Measurements from ENCODE around the gene PKP3.

The PKP3 gene

DNA sequence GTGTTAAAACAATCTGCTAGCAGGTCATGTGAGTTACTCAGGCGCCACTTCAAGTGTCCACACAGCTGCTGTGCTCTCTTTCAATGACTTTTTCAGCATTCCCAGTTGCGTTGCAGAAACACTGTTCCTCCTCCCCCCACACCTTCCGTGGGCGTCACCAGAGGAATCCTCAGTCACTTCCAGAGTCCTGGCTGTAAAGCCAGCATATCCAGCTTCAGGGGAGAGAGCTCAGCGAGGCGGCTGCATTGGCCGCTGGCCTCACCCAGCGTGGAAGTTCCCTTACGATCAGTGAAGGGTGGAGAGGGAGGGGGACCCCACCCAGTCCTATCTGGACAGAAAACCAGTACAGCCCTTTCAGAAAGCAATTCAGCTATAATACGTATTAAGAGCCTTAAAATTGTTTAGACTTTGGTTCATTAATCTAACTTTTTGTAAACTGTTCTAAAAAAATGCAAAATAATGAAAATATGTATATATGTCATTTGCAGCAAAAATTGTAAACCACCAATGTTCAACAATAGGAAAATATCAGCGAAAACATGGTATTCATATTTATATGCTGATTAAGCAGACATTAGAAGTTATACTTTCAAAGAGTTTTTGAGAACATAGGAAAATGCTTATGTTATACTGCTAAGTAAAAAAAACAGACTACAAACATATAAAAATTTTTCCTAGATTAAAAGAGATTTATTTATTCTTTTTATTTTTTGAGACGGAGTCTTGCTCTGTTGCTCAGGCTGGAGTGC lies 50.6 kb downstream of the PKP3 start:
- no peak for DNase-seq (ENCODE audit: low read depth in 2 of 2)

DNA sequence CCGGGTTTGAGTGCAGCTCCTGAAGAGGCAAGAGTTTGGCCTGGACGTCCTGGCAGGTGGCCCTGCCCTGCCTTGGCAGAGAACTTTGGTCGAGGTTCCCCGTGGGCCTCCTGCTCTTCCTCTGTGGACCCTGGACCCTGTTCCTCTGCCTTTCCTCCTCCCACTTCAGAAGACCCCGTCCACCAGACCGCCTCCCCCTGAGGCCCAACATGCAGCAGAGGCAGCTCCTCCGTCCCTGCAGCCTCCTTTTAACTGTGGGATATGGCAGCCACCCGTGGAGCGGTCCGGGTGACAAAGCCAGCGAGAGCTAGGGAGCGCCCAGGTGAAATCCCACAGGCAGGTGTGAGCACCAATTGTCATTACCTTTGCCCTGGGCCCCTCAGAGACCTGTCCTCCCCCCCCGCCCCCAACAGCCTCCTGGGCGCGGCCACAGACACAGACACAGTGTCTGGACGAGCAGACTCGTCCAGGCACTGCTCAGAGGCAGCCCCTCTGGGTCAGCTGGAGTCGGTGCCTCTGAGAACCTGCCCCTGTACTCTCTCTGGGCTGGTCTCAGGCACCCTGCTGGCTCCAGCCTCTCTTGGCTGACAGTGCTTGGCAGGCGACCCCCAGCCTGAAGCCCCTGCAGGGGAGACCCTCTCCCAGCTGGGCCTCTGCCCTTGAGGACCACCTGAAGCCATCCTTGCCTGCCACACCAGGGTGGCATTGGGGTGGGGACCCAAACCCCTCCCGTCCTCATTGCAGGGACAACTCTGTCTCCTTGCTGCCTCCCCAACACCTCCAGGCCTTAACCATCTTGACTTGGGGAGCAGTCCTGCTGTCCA lies 52.0 kb downstream of the PKP3 start:
- no peak for DNase-seq (ENCODE audit: low read depth in 2 of 2)

DNA sequence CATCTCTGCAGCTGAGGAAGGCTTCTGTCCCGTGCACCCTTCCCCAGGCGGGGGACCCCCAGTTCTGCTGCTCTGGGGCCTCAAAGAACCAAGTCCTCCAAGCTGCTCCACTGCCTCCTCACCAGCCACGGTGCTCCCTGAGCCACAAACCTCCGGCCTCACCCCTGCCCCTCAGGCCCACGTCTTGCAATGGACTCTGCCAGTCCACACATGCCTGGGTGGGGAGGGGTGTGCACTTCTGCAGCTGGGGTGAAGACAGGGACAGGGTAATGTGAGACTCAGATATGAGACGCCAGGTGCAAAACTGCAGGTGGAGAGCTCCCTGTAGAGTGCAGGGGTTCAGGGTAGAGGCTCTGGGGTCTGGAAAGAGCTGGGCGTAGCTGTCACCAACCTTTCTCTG lies 52.9 kb downstream of the PKP3 start:
- no peak for DNase-seq (ENCODE audit: low read depth in 2 of 2)

DNA sequence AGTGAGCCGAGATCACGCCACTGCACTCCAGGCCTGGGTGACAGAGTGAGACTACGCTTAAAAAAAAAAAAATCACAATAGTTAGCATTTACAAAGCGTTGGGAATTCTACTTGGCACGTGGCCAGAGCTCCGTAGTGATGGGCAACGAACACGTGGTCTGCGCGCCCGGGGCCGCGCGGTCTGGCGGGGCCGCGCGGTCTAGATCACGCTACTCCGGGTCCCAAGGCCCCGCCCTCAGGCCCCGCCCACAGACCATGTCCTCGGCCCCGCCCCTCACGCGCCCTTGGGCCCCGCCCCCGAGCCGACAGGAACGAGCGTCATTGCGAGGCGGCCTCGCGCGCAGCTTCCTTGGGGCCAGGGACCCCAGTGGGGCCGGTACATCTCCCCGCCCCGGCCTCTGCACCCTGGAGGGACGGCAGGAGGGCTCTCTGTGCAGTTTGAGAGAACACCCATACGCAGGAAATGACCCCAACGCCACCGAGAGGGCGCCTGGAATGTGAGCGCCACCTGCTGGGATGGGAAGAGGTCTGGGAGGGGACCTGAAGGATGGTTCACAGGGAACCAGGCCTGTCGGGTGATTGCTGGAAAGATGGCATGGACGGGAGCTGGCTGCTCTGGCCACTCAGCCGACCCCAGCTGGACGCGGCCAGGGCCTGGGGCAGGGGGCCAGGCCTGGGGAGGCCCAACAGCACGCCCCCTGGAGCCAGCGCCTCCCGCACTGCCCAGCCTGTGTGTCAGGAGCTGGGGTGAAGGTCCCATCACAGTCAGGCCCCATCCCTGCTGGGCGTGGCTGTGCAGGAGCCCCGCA lies 54.1 kb downstream of the PKP3 start:
- peak; percentile 92 to 98 for DNase-seq (ENCODE audit: low read depth in 2 of 2)

DNA sequence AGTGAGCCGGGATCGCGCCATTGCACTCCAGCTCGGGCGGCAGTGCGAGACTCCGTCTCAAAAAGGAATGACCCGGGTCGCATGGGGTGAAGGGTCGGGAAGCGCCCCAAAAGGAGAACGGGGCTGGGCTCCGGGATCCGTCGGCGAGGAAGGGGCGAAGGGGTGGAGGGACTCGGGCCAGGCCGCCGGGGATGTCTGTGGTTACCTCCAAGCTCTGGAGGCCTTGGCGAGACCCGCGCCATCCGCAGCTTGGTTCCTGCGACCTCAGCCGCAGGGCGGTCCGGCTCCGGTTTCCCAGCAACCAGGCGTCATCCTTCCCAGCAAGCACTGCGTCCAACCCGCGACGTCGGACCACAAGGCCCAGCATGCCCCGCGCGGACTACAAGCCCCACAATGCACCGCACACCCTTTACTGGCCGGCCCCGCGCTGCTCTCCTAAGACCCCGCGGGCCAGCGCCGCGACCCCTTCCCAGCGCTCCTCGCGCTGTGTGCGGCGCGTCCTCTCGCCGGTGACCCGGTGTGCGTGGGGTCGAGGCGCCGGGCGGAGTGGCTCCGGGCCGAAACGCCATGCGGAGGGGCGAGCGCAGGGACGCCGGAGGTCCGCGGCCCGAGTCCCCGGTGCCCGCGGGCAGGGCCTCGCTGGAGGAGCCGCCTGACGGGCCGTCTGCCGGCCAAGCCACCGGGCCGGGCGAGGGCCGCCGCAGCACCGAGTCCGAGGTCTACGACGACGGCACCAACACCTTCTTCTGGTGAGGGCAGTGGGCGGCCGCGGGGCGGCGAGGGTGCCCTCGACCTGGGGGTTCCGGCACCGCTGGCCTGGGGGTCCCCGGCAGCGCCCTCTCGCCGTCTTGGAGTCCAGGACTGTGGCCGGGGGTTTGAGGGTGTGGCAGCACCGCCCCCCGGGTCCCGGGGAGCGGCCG lies 56.1 kb downstream of the PKP3 start, which contains the start of gene PTDSS2:
Gene PTDSS2 (plus strand): TSS at position 391 of the 920 bp plus-strand sequence. CDS start 177 bp downstream, at position 568.
- DNase-seq (ENCODE audit: low read depth in 2 of 2), result peak; percentile 90 to 92

DNA sequence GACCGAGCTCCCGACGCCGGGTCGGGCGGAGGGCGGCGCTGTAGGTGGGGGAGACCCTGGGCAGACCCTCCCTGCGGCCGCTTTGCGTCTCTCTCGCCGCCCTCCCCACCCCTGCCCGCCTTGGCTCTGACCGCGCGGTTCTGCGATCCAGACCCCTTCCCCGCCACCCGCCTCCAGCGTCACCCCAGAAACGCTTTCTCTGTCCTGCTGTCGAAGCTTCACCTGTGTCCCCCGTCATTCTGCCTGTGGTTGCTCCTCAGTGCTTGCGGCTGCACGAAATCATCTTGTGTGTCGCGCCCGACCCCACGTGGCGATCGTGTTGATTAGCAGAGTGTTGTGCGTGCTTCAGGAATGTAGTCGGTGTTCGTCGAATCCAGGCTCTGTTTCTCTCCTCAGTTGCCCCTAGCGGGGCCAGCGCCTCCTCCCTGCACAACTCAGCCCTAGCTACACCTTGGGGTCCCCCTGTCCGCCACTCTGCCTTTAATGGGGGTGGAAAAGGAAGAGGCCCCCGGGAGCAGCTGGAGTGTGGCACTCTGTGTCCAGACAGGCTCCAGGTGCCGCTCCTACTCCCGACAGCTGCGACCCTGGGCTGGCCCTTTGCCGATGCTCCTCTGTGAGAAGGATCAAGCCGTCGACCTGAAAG lies 56.9 kb downstream of the PKP3 start:
- DNase-seq (ENCODE audit: low read depth in 2 of 2), result peak; percentile 53 to 56

DNA sequence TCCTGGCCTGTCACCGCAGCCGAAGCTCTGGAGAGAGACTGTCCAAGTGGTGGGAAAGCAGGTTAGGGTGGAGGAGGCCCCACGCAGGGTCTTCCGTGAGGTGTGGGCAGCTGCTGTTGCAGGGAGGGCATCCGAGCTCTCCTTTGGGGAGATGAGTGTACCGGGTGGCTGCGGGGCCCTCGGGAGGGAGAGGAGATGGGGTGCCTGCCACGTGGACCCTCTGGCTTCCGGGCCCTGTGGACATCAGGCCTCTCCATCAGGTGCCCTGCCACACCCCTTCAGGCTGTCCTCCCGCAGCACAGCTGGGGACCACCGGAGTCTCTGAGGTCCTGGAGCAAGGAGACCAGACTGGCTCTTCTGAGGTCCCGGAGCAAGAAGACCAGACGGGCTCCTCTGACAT lies 57.7 kb downstream of the PKP3 start:
- no peak for DNase-seq (ENCODE audit: low read depth in 2 of 2)

DNA sequence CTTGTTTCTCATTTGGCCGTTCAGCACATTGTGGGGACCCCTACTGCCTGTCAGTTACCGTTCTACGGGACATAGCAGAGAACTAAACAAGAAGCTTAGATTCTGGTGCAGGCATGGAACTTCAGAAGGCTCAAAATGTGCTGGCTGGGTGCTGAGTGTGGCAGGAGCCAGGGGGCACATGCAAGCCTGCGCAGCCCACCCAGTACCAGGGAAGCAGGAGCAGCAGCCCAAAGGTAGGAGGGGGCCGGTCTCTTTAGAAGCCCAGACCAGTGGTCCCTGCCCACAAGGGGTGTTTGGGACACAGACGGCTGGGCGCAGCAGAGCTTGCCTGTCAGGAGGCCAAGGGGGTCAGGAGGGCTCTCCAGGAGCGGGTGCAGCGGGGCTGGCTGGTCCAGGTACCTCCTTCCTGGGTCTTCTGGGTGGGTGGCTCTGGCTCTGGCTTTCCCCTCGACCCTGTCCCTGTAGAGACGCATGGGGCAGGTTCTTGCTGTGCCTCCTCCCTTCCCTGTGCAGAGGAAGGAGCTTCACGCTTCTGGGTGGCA lies 58.3 kb downstream of the PKP3 start:
- DNase-seq (ENCODE audit: low read depth in 2 of 2), result no peak

DNA sequence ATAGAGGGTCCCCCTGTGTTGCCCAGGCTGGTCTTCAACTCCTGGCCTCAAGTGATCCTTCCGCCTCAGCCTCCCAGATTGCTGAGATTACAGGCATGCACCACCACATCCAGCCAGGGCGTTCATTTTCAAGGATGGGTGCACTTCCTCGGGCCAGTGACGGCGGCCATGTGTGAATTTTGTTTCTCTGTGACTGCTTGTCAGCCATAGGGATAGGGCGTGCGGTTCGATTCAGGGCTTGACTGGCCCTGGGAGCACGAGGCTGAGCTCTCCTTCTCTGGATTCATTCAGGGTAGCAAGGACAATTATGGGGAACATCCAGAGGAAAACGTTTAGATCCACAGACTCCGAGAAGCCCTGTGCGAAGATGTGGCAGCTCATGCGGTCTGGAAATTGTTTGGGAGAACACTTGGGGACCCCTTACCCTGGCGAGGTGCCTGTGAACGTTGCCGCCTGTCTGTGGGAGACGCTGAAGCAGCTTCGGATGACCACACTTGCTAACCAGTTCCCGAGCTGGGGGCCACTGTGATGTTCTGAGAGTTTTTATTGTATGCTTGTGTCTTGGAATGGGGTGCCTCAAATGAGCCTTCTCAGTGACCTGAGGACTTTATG lies 59.0 kb downstream of the PKP3 start:
- DNase-seq (ENCODE audit: low read depth in 2 of 2), result no peak

DNA sequence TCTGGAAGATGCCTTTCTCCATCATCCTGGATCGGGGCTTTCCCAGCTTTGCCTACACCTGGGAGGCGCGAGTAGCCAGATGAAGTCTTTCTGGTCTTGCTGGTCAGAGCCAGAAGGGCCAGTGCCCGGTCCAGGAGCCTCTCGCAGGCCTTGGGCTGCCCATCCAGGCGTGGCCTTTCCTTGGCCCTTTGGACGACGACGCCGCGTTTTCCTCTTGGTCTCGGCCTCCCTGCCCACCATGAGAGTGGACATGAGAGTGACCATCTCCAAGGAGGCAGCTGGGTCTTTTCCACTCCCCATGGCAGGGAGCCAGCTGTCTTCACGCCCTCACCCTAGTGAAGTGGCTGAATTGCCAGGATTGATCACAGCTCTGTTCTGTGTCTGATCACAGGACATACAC lies 59.6 kb downstream of the PKP3 start:
- no peak for DNase-seq (ENCODE audit: low read depth in 2 of 2)

DNA sequence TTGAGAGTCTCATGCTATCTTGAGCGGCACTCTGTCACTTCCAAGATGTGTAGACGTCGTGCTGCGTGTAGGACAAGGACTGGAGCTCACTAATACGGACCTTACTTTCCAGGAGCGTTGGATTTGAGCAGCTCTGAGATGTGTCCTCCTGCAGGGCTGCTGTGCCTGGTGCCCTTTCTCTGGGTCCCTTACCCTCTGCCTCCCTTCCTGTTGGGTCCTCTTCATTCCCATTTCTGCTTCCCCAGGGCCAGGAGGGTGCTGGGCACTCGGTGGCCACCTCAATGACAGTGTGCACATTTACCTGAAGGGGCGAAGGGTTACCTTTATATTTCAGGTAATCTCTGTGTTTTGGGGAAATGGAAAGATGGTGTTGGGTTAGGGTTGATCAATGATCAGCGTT lies 60.0 kb downstream of the PKP3 start:
- DNase-seq (ENCODE audit: low read depth in 2 of 2), result no peak
